Fibroblast of skin of right biceps (primary cell): ENCODE results near the gene ITGA2B.
"Not testable (repeated sequence)": the region's sequence is repeated elsewhere in the genome, so short reads cannot be mapped to it uniquely, and the experiment has no call there.

ENCODE experiments used
- DNase-seq: peaks from one replicate; pipeline ENCODE4 v3.0.0-alpha.2; 2013

ITGA2B gene

DNA sequence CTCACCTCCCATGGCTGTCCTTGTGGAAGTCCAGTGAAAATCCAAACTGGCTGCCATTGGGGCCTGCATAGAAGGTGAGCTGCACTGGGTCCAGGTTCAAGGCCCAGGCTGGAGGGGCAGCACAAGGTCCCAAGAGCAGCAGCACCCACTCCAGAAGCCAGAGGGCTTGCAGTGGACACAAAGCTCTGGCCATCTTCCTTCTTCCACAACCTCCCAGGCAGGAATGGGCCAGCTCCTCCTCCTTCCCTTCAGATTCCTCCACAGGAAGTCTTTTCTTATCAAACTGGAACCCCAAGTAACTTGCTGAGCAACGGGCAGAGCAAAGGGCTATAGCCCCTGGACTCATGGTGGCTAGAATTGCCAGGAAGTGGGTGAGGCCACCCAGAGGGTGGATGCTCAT, at the start of gene ITGA2B:
TSS of gene ITGA2B (minus strand) at position 369 of the 400 bp plus-strand sequence. CDS start at position 193, 176 bp downstream.
- DNase-seq: no peak

DNA sequence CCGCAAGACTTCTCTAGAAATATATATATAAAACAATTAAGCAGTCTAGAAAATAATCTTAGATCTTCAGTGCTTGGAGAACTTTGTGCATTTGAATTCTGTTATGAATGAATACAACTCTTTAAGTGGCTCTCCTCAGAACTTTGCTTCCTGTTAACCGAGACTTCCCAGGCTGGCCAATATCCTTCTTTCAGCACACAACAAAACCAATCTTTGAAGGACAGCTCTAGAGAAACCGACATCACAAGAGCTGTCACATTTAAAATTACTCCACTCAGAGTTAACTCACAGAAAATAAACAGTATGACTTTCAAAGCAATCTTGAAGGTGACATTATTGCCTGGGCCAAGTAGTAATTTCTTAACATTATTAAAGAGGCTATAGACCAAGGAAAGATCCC, 49.7 kb upstream of the ITGA2B start:
- no peak for DNase-seq

DNA sequence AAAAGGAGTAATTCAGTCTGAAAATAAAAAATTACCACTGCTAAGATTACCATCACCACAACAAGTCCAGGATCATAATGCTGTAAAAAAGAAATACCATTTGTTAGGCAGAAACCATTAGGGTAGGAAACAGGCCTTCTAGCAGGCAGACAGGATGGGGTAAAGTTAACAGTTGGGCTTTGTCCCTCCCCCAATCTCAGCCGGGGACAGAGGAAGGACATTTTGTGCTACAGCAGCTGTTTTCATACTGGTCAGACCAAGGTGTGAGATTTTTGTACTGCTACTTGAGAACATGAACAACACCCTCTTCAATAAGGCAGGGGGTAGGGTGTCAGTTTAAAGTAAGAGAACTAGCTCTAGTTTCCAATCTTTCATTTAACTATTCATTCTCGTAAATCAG, 49.2 kb upstream of the ITGA2B start:
- DNase-seq: no peak

- no peak for DNase-seq
Observed at GRCh38 chr17:44436336-44436735, 46.9 kb upstream of the ITGA2B start.

DNA sequence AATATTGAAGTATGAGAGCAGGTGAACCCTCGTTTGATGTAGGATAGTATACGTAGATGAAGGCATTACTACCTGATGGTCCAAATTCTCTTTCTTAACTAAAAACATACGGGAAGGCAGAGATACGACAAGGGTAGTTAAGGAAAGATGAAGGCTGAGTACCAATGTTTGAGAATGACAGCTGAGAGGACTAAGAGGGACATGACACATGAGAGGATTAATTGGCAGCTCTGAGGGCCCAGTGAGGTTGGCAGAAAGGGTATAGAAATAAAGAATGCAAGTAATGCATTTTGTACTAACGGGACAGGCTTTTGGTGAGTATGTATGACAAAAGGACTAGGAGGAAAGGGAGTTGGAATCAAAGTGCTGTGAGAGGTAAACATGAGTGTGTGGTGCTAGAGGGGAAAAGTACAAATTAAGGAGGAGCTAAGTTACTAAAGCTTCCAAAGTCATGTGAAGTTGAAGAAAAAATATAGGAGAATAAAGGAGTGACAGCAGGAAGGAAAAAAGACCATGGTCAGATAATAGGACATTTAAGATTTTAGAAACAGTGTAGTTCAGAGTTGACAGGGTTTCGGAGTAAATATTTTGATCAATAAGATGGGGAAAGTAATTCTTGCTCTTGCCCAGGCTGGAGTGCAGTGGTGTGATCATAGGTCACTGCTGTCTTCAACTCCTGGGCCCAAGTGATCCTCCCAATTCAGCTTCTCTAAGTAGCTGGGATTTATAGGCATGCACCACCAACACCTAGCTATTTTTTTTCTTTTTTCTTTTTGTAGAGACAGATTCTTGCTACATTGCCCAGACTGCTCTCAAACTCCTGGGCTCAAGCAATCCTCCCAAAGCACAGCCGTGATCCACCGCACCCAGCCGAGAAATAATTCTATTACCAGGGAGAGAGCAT, 43.1 kb upstream of the ITGA2B start:
- no peak for DNase-seq

DNA sequence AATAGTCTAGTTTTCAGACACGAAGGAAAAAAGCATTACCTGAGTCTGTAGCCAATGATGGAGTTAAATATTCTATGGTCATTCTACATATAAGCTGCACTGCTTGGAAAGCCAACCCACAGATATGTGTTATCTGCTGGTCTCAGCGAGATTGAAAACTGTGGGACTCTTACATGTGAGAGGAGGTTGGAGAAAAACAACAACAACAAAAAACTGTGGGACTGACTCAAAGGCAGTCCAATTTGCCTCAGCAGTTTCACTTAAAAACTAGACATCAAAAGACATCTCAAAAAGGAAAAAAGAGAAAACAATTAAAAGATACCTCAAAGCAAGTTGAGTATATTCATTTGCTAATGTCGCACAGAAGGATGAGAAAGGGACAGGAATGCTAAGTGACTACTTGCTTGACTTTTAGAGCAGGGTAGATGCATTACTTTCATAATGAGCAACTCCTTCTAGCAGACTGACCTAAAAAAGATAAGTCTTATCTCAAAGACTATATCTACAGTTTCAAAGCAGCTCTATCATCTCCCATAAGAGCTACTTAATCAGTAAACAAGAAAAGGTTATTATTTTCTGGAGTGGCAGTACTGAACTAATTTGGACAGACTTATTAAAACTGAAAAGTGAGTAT, 35.5 kb upstream of the ITGA2B start:
- DNase-seq: no peak

- peak; percentile 65 for DNase-seq
Observed at GRCh38 chr17:44417553-44417952, 28.1 kb upstream of the ITGA2B start.

- DNase-seq: no peak
Observed at GRCh38 chr17:44416558-44417289, 27.3 kb upstream of the ITGA2B start.

DNA sequence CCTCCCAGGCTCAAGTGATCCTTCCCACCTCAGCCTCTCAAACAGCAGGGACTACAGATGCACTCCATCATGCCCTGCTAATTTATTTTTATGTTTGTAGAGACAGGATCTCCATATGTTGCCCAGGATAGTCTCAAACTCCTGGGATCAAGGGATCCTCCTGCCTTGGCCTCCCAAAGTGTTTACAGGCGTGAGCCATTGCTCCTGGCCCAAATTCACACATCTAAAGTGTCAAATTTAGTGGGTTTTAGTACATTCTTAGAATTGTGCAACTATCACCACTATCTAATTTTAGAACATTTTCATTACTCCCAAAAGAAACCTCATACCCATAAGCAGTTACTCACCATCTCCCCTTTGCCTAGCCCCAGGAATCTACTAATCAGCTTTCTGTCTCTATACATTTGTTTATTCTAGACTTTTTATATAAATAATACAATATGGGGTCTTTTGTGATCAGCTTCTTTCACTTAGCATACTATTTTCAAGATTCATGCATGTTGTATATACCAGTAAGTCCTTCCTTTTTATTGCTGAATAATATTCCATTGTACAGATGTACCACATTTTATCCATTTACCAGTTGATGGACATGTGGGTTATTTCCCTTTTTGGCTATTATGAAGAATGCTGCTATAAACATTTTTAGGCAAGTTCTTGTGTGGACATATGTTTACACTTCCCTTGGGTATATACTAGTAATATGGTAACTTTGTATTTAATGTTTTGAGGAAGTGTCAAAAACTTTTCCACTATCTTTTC, 25.1 kb upstream of the ITGA2B start:
- no peak for DNase-seq

DNA sequence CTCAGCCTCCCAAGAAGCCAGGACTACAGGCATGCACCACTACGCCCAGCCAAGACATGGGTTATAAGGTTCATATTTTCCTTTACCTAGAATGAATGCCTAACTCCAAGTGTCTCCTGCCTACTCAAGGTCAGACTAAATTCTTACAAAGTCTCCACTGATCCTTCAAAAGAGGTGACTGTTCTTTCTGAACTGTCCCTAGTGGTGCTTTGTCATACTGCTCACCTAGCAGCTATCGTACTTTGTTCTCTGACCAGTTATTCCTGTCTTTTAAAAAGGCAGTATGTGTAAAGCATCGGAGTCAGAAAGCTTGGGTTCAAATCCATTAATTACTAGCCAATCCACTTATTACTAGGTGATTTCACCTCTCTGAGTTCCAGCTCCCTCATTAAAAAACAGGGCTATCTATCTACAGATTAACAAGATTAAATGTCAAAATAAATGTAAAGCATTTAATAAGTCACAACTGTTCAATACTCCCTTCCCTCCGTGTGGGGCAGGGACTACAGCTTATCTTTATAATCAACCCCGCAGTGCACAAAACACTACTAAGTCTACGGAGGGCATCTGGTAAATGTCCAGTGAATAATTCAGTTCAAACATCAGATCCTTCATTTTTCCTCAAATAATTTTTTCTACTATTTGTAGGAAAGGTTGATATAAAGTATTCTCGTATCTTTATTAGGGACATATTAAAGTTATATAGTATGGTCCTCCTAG, 20.0 kb upstream of the ITGA2B start:
- no peak for DNase-seq

DNA sequence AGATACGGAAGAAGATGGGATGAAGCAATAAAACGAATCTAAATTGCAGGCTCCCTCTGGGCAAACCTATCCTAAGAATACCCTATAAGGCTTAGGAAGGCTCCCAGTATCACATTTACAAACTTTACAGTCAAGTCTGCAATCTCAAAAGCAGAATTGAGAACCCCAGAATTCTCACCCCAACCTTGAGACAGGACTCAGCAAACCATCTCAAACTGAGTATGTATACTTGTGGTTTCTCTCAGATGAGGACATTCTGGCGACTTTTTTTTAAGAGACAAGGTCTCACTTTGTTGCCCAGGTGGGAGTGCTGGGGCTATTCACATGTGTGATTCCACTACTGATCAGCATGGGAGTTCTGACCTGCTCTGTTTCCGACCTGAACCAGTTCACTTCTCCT, 19.3 kb upstream of the ITGA2B start:
- no peak for DNase-seq

DNA sequence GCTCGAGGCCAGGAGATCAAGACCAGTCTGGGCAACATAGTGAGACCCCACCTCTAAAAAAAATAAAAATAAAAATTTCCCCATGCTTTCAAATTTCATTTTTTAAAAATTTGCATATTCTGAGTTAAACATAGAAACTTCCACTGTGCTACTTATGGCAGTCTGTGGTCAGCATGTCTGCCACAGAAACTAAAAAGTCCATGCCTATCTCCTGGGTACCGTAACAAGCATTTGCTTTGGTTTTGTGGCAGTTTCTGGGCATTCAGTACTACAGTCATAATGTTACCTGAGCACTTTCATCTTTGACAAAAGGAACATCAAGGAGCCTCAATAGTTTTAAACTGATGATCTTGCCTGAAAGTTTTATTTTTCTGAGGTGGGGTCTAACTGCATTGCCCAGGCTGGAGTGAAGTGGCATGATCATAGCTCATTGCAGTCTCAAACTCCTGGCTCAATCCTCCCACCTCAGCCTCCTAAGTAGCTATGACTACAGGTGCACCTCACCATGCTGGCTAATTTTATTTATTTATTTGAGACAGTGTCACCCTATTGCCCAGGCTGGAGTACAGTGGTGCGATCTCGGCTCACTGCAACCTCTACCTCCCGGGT, 13.2 kb upstream of the ITGA2B start:
- DNase-seq: no peak

GRCh38 chr17:44400226-44400847, 10.9 kb upstream of the ITGA2B start:
- peak; percentile 19 for DNase-seq

GRCh38 chr17:44398692-44399691, 9.5 kb upstream of the ITGA2B start:
- peak; percentile 7 for DNase-seq

GRCh38 chr17:44397479-44398440, 8.3 kb upstream of the ITGA2B start:
- no peak for DNase-seq

GRCh38 chr17:44396946-44397345, 7.5 kb upstream of the ITGA2B start:
- no peak for DNase-seq

- DNase-seq: no peak
Observed at GRCh38 chr17:44394833-44395232, 5.4 kb upstream of the ITGA2B start.

DNA sequence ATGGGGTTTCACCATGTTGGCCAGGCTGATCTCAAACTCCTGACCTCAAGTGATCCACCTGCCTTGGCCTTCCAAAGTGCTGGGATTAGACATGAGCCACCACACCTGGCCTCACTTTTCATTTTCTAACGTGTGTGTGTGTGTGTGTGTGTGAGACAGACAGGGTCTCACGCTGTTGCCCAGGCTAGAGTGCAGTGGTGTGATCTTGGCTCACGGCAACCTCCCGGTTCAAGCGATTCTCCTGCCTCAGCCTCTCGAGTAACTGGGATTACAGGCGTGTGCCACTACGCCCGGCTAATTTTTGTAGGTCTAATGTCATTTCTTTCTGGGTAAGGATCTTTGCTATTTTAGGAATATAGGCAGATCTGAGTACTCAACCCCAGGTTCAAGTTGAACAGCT, 4.7 kb upstream of the ITGA2B start:
- DNase-seq: not testable (repeated sequence)
